Measurements from ENCODE around the gene DSTYK. TPM values are rescaled to one million over a fixed set of nuclear protein-coding genes. Genes with fewer than 3 reads are reported as not detected.

The DSTYK gene
- total RNA-seq, 4 donors from 2014 or later, result 15.1 to 18.7 (median 16.2) TPM

GRCh38 chr1:205098242-205098641 is 113.3 kb downstream of the DSTYK start:
- Histone ChIP-seq H3K27me3 (no peaks in the 10 kb centered on the region), H3K4me3 (no peak overlapping the region), H3K4me1 (no peaks in the 10 kb centered on the region), H3K9me3 (no peaks in the 10 kb centered on the region), H3K36me3 (peaks cover 14 to 99% of the 10 kb centered on the region in 2 donors), H3K27ac (no peak overlapping the region)
- ATAC-seq, result no peak
- TF ChIP-seq EP300 (IDR thresholded peaks at IDR 0.05), result no peak
- TF ChIP-seq CTCF (IDR thresholded peaks at IDR 0.05), result no peak
- no peak for TF ChIP-seq POLR2AphosphoS5 (IDR thresholded peaks at IDR 0.05)
- no peak for TF ChIP-seq POLR2A (IDR thresholded peaks at IDR 0.05)

GRCh38 chr1:205095422-205095821 is 116.1 kb downstream of the DSTYK start:
- H3K27ac ChIP-seq, result no peak overlapping the region
- H3K4me1 ChIP-seq, result no peaks in the 10 kb centered on the region
- no peaks in the 10 kb centered on the region for H3K9me3 ChIP-seq
- H3K36me3 ChIP-seq, result peaks cover 8 to 98% of the 10 kb centered on the region in 2 donors
- no peaks in the 10 kb centered on the region for H3K27me3 ChIP-seq
- no peak overlapping the region for H3K4me3 ChIP-seq
- TF ChIP-seq POLR2AphosphoS5 (IDR thresholded peaks at IDR 0.05) (no peak), POLR2A (IDR thresholded peaks at IDR 0.05) (no peak), CTCF (IDR thresholded peaks at IDR 0.05) (no peak)
- no peak for ATAC-seq

Other genes with a start within 250 kb of the DSTYK start
- gene CNTN2, start 168.5 kb downstream of the DSTYK start, total RNA-seq, result 1 to 10 TPM; 1.2 to 4.2 (median 1.8) TPM
- 1 to 10 TPM; 1.6 to 4.5 (median 2.9) TPM for gene TMEM81, start 127.2 kb downstream of the DSTYK start, total RNA-seq
- gene RBBP5, start 89.7 kb downstream of the DSTYK start, total RNA-seq, result 10 to 100 TPM; 11.8 to 18.1 (median 15.9) TPM
- 1 to 10 TPM; 3.1 to 8.9 (median 5.5) TPM for gene TMCC2, start 16.2 kb upstream of the DSTYK start, total RNA-seq
- gene NUAK2, start 110.0 kb upstream of the DSTYK start, total RNA-seq, result 1 to 10 TPM in 1 of 4 donors, under 1 TPM in 3; 0.67 to 1.1 (median 0.83) TPM
- gene KLHDC8A, start 145.2 kb upstream of the DSTYK start, total RNA-seq, result under 1 TPM in 3 of 4 donors, not detected in 1; 0.16 to 0.40 (median 0.31) TPM
- not detected for gene LEMD1, start 210.4 kb upstream of the DSTYK start, total RNA-seq
- not detected for gene BLACAT1, start 244.3 kb upstream of the DSTYK start, total RNA-seq